Keratinocyte (primary cell): ENCODE measurements around the gene IL1RAPL2.

Source experiments
- EZH2 ChIP-seq: IDR thresholded peaks from one replicate; pipeline ENCODE4 v1.6.1; 2012; ENCODE audit warnings: inconsistent platforms, mild to moderate bottlenecking, low read length, moderate library complexity
- TF ChIP-seq, protein P1 (sequence below), 3 experiments: IDR thresholded peaks in 1 of 3; conservative IDR thresholded peaks in 1 of 3; optimal IDR thresholded peaks in 1 of 3; 2 replicates in 2 of 3; 3 replicates in 1 of 3; pipeline versions ENCODE3 to v1.5.1; 2011; ENCODE audit warnings: low read length in 3 of 3, mild to moderate bottlenecking in 3 of 3, moderate library complexity in 2 of 3, control low read depth in 1 of 3, inconsistent platforms in 1 of 3; ENCODE audit not compliant: insufficient read depth in 2 of 3; ENCODE audit errors: extremely low read depth in 1 of 3

DNA sequence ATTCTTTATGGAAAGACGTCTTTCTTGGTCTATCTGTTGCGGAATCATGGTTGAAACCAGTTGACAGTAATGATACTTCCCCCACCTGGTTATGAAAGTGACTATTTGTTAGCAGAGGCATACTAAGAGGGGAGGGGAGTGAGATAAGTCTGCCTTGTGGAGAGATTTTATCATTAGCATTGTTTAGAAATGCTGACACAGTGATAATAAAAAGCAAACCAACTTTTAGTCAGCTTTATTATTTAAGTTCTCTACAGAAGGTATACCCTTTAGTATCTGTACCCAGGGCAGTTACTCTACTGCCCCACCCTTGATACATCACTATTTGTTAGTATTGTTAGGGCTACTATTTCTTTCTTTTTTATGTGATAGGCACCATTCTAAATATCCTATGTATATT is 26.9 kb upstream of the IL1RAPL2 start:
- TF ChIP-seq, protein P1, sequence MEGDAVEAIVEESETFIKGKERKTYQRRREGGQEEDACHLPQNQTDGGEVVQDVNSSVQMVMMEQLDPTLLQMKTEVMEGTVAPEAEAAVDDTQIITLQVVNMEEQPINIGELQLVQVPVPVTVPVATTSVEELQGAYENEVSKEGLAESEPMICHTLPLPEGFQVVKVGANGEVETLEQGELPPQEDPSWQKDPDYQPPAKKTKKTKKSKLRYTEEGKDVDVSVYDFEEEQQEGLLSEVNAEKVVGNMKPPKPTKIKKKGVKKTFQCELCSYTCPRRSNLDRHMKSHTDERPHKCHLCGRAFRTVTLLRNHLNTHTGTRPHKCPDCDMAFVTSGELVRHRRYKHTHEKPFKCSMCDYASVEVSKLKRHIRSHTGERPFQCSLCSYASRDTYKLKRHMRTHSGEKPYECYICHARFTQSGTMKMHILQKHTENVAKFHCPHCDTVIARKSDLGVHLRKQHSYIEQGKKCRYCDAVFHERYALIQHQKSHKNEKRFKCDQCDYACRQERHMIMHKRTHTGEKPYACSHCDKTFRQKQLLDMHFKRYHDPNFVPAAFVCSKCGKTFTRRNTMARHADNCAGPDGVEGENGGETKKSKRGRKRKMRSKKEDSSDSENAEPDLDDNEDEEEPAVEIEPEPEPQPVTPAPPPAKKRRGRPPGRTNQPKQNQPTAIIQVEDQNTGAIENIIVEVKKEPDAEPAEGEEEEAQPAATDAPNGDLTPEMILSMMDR (optimal IDR thresholded peaks at IDR 0.05 in 1 of 3, IDR thresholded peaks at IDR 0.05 in 1 of 3, conservative IDR thresholded peaks at IDR 0.05 in 1 of 3; ENCODE audit: extremely low read depth in 1 of 3, insufficient read depth in 2 of 3, low read length in 3 of 3): no peak
- no peak for TF ChIP-seq EZH2
